ENCODE measurements around the gene DAPK3. TPM values are rescaled to one million over a fixed set of nuclear protein-coding genes. Genes with fewer than 3 reads are reported as not detected.

Gene DAPK3
- polyA plus RNA-seq, 2 of the 4 experiments (the other 2 are of a cell fraction), result 33.0 to 54.9 TPM

GRCh38 chr19:3981736-3982681, 11.1 kb upstream of the DAPK3 start:
- Histone ChIP-seq H3K4me3 (no peak overlapping the region), H3K4me1 (peaks cover 26% of the 10 kb centered on the region; the same call in 2 of the 3 replicates), H3K9me3 (no peaks in the 10 kb centered on the region), H3K27ac (0 out of 6 replicates have a peak overlapping the region, but pooled peaks of 1 of the 2 experiments have one; percentile 2), H3K4me2 (peak overlapping the region; percentile 91; the same call in 2 of the 3 replicates)
- TF ChIP-seq HDAC2 (IDR thresholded peaks at IDR 0.05), result no peak
- TF ChIP-seq JUNB (IDR thresholded peaks at IDR 0.05), result no peak
- no peak for TF ChIP-seq ZSCAN20 (CRISPR knock-in tag; IDR thresholded peaks at IDR 0.05)
- TF ChIP-seq CBX2 (IDR thresholded peaks at IDR 0.05; ENCODE audit: borderline replicate concordance, low read depth), result no peak
- TF ChIP-seq, protein P1, sequence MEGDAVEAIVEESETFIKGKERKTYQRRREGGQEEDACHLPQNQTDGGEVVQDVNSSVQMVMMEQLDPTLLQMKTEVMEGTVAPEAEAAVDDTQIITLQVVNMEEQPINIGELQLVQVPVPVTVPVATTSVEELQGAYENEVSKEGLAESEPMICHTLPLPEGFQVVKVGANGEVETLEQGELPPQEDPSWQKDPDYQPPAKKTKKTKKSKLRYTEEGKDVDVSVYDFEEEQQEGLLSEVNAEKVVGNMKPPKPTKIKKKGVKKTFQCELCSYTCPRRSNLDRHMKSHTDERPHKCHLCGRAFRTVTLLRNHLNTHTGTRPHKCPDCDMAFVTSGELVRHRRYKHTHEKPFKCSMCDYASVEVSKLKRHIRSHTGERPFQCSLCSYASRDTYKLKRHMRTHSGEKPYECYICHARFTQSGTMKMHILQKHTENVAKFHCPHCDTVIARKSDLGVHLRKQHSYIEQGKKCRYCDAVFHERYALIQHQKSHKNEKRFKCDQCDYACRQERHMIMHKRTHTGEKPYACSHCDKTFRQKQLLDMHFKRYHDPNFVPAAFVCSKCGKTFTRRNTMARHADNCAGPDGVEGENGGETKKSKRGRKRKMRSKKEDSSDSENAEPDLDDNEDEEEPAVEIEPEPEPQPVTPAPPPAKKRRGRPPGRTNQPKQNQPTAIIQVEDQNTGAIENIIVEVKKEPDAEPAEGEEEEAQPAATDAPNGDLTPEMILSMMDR (IDR thresholded peaks at IDR 0.05), result no peak
- TF ChIP-seq CHD2 (IDR thresholded peaks at IDR 0.05; ENCODE audit: low read length, partially characterized antibody), result no peak
- TF ChIP-seq HOXB5 (CRISPR knock-in tag; IDR thresholded peaks at IDR 0.05), result no peak
- no peak for TF ChIP-seq ZFP36 (IDR thresholded peaks at IDR 0.05; ENCODE audit: borderline replicate concordance, partially characterized antibody)
- FAIRE-seq (no peak), DNase-seq (ENCODE audit: low read depth in 1 of 2, low spot score in 1 of 2) (no peak), ATAC-seq (no peak)
- POLR2A ChIA-PET, result interaction anchor here (5.1 kb wide), 1 partner anchor 12 kb away, joined by 60 read pairs; the partner anchor contains the start of gene DAPK3
- CTCF ChIA-PET, result interaction anchor here (2.1 to 3.5 kb wide), 2 partner anchors 11 to 160 kb away, joined by 4 to 16 read pairs; partner anchors contain the start of gene DAPK3
- 89% methylated on average over 24 of the region's 39 CpGs for WGBS (ENCODE audit: missing lambda C conversion rate)

GRCh38 chr19:3981373-3981735, 10.5 kb upstream of the DAPK3 start:
- Histone ChIP-seq H3K4me2 (peak overlapping the region; percentile 5; the same call in 1 of the 3 replicates), H3K9me3 (no peaks in the 10 kb centered on the region), H3K27ac (0 out of 6 replicates have a peak overlapping the region, but pooled peaks of 1 of the 2 experiments have one; percentile 34), H3K4me1 (peaks cover 26% of the 10 kb centered on the region; the same call in 2 of the 3 replicates), H3K4me3 (no peak overlapping the region)
- WGBS (ENCODE audit: missing lambda C conversion rate), result 96% methylated on average over 9 of the region's 10 CpGs
- POLR2A ChIA-PET, result interaction anchor here (1.6 to 5.1 kb wide), 2 partner anchors 10 to 11 kb away, joined by 3 to 60 read pairs; partner anchors contain the start of gene DAPK3
- ATAC-seq, result no peak
- CTCF ChIA-PET, result interaction anchor here (3.5 kb wide), 1 partner anchor 10 kb away, joined by 16 read pairs; the partner anchor contains the start of gene DAPK3
- no peak for FAIRE-seq
- DNase-seq (ENCODE audit: low read depth in 1 of 2, low spot score in 1 of 2), result no peak
- TF ChIP-seq SMC3 (IDR thresholded peaks at IDR 0.05) (no peak), ZNF302 (CRISPR knock-in tag; IDR thresholded peaks at IDR 0.05) (no peak), PHF8 (IDR thresholded peaks at IDR 0.05; ENCODE audit: borderline replicate concordance, low read depth) (no peak), CBX8 (IDR thresholded peaks at IDR 0.05) (no peak), EP300 (IDR thresholded peaks at IDR 0.05) (no peak), ZC3H11A (IDR thresholded peaks at IDR 0.05) (no peak), HOXA7 (CRISPR knock-in tag; IDR thresholded peaks at IDR 0.05) (no peak), HOXB5 (CRISPR knock-in tag; IDR thresholded peaks at IDR 0.05) (no peak), NR3C1 (IDR thresholded peaks at IDR 0.05) (no peak), MAFK (IDR thresholded peaks at IDR 0.05; ENCODE audit: partially characterized antibody) (no peak), JUN (IDR thresholded peaks at IDR 0.05) (no peak)
- TF ChIP-seq, protein P2, sequence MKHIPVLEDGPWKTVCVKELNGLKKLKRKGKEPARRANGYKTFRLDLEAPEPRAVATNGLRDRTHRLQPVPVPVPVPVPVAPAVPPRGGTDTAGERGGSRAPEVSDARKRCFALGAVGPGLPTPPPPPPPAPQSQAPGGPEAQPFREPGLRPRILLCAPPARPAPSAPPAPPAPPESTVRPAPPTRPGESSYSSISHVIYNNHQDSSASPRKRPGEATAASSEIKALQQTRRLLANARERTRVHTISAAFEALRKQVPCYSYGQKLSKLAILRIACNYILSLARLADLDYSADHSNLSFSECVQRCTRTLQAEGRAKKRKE (CRISPR knock-in tag; IDR thresholded peaks at IDR 0.05; ENCODE audit: low read depth), result no peak
- TF ChIP-seq, protein P3, sequence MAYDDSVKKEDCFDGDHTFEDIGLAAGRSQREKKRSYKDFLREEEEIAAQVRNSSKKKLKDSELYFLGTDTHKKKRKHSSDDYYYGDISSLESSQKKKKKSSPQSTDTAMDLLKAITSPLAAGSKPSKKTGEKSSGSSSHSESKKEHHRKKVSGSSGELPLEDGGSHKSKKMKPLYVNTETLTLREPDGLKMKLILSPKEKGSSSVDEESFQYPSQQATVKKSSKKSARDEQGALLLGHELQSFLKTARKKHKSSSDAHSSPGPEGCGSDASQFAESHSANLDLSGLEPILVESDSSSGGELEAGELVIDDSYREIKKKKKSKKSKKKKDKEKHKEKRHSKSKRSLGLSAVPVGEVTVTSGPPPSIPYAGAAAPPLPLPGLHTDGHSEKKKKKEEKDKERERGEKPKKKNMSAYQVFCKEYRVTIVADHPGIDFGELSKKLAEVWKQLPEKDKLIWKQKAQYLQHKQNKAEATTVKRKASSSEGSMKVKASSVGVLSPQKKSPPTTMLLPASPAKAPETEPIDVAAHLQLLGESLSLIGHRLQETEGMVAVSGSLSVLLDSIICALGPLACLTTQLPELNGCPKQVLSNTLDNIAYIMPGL (CRISPR knock-in tag; IDR thresholded peaks at IDR 0.05; ENCODE audit: borderline replicate concordance), result no peak
- TF ChIP-seq, protein P4, sequence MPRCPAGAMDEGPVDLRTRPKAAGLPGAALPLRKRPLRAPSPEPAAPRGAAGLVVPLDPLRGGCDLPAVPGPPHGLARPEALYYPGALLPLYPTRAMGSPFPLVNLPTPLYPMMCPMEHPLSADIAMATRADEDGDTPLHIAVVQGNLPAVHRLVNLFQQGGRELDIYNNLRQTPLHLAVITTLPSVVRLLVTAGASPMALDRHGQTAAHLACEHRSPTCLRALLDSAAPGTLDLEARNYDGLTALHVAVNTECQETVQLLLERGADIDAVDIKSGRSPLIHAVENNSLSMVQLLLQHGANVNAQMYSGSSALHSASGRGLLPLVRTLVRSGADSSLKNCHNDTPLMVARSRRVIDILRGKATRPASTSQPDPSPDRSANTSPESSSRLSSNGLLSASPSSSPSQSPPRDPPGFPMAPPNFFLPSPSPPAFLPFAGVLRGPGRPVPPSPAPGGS (IDR thresholded peaks at IDR 0.05), result no peak
